ENCODE results near the gene CALR3.
"Not testable (repeated sequence)": the region's sequence is repeated elsewhere in the genome, so short reads cannot be mapped to it uniquely, and the experiment has no call there.

CALR3 gene, protein sequence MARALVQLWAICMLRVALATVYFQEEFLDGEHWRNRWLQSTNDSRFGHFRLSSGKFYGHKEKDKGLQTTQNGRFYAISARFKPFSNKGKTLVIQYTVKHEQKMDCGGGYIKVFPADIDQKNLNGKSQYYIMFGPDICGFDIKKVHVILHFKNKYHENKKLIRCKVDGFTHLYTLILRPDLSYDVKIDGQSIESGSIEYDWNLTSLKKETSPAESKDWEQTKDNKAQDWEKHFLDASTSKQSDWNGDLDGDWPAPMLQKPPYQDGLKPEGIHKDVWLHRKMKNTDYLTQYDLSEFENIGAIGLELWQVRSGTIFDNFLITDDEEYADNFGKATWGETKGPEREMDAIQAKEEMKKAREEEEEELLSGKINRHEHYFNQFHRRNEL

DNA sequence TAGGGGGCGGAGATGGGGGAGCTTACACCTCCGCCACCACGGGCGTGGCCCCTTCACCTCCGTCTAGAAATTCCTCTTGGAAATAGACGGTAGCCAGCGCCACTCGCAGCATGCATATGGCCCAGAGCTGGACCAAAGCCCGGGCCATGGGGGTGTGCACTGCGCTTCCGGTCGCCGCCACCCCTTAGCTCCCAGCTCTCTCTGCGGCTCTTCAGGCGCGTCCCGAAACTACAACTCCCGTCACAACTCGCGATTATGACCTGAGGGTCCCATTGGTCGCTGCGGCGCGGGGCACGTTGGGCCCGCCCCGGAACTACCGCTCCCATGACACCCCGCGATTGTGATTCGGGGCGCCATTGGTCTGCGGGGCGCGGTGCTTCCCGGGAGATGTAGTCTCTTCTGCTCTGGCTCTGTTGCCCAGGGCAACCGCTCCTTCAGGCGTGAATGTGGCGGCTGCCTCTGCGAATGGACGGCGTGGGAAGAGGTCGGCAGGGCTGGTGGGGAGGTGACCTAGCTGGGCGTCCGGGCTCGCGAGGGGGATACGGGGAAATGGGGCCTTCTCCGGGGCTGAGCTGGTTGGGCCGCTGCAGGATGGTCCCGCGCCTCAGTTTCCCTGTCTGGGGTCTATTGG is at the start of gene CALR3, which contains the start of gene C19orf44:
TSS of gene CALR3 (minus strand) at position 186 of the 631 bp plus-strand sequence. CDS start at position 148, 38 bp downstream.
TSS of gene C19orf44 (plus strand) at position 413 of the 631 bp plus-strand sequence. CDS start 4,399 bp downstream, outside the sequence.
- peak; percentile 96 for DNase-seq

- no peak for DNase-seq
These were observed 48.7 kb upstream of the CALR3 start for GRCh38 chr19:16544473-16545231.

DNA sequence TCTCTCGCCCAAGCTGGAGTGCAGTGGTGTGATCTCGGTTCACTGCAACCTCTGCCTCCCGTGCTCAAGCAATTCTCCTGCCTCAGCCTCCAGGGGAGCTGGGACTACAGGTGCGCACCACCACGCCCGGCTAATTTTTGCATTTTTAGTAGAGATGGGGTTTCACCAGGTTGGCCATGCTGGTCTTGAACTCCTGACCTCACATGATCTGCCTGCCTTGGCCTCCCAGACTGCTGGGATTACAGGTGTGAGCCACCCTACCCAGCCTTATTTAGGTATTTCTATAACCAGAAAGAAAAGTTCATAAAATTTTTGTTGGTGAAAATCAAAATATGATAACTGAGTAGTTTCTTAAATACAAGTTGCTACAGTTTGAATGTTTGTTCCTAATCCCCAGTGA is 47.8 kb upstream of the CALR3 start:
- DNase-seq: not testable (repeated sequence)

GRCh38 chr19:16542910-16543472 is 47.0 kb upstream of the CALR3 start:
- no peak for DNase-seq

GRCh38 chr19:16542045-16542909 is 46.3 kb upstream of the CALR3 start, which contains the start of gene CHERP:
Gene CHERP, minus strand, starts transcription at chr19:16542437. Its CDS starts 59 bp downstream, at chr19:16542378.
- DNase-seq: peak; percentile 78

DNA sequence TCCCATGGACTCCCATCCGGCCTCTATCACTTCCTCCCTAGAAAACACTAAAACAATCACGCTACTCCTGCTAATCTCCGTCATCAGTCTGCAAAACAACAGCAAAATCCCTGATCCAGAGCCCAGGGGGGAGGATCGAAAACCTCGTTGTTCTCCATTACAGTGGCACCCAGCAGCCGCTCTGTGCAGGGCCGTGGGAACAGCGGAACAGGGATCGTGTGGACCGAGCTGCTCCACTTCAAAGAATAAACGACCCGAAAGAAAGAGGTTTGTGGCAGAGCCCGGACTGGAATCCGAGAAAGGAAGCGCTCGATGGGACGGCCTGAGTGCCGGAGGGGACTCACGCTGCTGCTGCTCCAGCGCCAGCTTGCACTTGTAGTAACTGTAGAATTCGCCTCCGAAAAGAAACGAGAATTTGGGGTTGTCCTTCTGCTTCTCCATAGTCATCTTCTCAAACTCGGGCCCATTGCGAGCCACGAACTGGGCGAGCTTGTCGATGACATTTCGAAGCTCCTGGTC is 45.6 kb upstream of the CALR3 start:
- no peak for DNase-seq

GRCh38 chr19:16540948-16541347 is 45.0 kb upstream of the CALR3 start:
- DNase-seq: no peak

- no peak for DNase-seq
These were observed 41.1 kb upstream of the CALR3 start for GRCh38 chr19:16537111-16537510.

GRCh38 chr19:16536130-16536529 is 40.2 kb upstream of the CALR3 start:
- no peak for DNase-seq

- DNase-seq: no peak
These were observed 39.4 kb upstream of the CALR3 start for GRCh38 chr19:16535381-16535780.

- no peak for DNase-seq
These were observed 36.7 kb upstream of the CALR3 start for GRCh38 chr19:16532440-16533234.

- DNase-seq: no peak
These were observed 35.4 kb upstream of the CALR3 start for GRCh38 chr19:16531380-16531669.

GRCh38 chr19:16530540-16531379 is 34.8 kb upstream of the CALR3 start:
- no peak for DNase-seq

GRCh38 chr19:16529466-16530144 is 33.6 kb upstream of the CALR3 start:
- no peak for DNase-seq

DNA sequence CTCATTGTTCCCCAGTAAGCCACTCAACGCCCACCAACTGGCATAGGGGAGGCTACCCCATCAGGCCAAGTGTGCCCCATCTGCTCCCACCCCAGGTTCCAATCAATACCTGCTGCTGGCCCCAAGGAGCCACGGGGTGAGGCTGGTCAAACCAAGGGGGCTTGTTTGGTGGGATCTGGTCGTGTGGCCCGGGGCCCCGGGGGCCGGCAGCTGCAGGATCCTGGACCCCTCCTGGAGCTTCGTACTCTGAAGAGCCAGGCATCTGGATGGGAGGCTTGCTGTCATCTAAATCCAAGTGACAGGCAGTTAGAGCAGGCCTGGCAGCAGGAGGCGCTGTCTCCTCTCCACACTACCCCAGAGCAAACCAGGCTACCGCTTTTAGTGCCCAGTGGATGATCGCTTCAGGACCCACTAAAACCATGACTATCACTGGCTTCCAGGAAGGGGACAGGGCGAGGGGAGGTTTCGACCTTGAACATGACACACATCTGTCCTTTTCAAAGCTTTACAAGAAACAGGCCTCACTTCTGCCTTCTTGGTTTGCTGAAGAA is 32.1 kb upstream of the CALR3 start:
- no peak for DNase-seq

DNA sequence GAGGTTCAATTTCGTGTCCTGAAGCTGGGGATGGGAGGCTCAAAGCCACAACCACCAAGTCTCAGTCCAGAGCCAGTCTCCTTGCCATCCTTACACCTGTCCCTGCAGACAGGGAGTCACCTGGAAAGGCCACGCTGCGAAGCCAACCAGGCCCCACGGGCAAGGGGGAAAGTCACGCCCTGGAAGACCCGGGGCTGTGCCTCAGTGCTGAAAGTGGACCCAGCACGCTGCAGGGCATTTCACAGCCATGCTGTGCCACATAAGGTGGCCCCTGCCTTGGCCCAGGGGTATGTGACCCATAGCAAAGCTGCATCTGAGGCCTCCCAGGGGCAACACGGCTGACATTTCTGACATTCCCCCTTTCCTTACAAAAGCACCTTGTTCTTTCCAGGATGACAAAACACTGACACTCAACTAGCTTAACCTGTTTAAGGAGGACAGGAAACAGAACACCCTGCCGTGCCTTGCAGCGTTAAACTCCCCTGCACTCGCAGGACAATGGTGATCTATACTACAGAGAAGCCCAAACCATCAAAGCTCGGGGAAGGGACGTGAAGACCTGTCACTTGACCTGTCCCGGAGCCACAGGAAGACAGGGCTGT is 31.5 kb upstream of the CALR3 start:
- DNase-seq: no peak

GRCh38 chr19:16525751-16526481 is 29.9 kb upstream of the CALR3 start:
- no peak for DNase-seq
